ENCODE data around the gene PRPF6. TPM values are rescaled to one million over a fixed set of nuclear protein-coding genes. Genes with fewer than 3 reads are reported as not detected.

PRPF6 gene
- total and polyA plus RNA-seq, 2 of the 13 experiments (the other 11 are each of a cell fraction or from before 2014, with no cell fraction given), result 63.7 to 101 TPM

GRCh38 chr20:64056889-64057627 lies 76.1 kb downstream of the PRPF6 start (continued):
- TF ChIP-seq ZSCAN29 (CRISPR knock-in tag; conservative IDR thresholded peaks at IDR 0.05) (no peak; the same call in 1 of the 2 replicates), IRF9 (CRISPR knock-in tag; IDR thresholded peaks at IDR 0.05; ENCODE audit: borderline replicate concordance) (peak; percentile 53; the same call in 1 of the 2 replicates), FOXP4 (CRISPR knock-in tag; IDR thresholded peaks at IDR 0.05) (0 out of 2 replicates have a peak, but pooled peaks have one; percentile 4), ZNF563 (CRISPR knock-in tag; IDR thresholded peaks at IDR 0.05) (peak; percentile 69; the same call in 1 of the 2 replicates), ZNF296 (CRISPR knock-in tag; conservative IDR thresholded peaks at IDR 0.05) (0 out of 2 replicates have a peak, but pooled peaks have one; percentile 43), HDAC2 (CRISPR knock-in tag; IDR thresholded peaks at IDR 0.05) (0 out of 2 replicates have a peak, but pooled peaks have one; percentile 8), KDM4B (CRISPR knock-in tag; IDR thresholded peaks at IDR 0.05) (no peak), ZNF605 (CRISPR knock-in tag; IDR thresholded peaks at IDR 0.05) (0 out of 2 replicates have a peak, but pooled peaks have one; percentile 44), ZNF501 (CRISPR knock-in tag; IDR thresholded peaks at IDR 0.05) (peak; percentile 68; the same call in 1 of the 2 replicates), ZBTB37 (CRISPR knock-in tag; IDR thresholded peaks at IDR 0.05) (0 out of 2 replicates have a peak, but pooled peaks have one; percentile 37), HOMEZ (CRISPR knock-in tag; IDR thresholded peaks at IDR 0.05; ENCODE audit: low read depth) (no peak), ZNF878 (CRISPR knock-in tag; IDR thresholded peaks at IDR 0.05) (peak; percentile 81; the same call in 1 of the 2 replicates), ZNF225 (CRISPR knock-in tag; IDR thresholded peaks at IDR 0.05) (0 out of 2 replicates have a peak, but pooled peaks have one; percentile 51), U2AF1 (optimal IDR thresholded peaks at IDR 0.05; ENCODE audit: low read depth, low read length) (peak; percentile 93), TFDP2 (CRISPR knock-in tag; IDR thresholded peaks at IDR 0.05) (peak; percentile 58), ZNF746 (CRISPR knock-in tag; IDR thresholded peaks at IDR 0.05) (0 out of 2 replicates have a peak, but pooled peaks have one; percentile 29), ZNF614 (CRISPR knock-in tag; IDR thresholded peaks at IDR 0.05; ENCODE audit: borderline replicate concordance) (no peak), SKI (IDR thresholded peaks at IDR 0.05; ENCODE audit: partially characterized antibody) (no peak)
- TF ChIP-seq, protein P1, sequence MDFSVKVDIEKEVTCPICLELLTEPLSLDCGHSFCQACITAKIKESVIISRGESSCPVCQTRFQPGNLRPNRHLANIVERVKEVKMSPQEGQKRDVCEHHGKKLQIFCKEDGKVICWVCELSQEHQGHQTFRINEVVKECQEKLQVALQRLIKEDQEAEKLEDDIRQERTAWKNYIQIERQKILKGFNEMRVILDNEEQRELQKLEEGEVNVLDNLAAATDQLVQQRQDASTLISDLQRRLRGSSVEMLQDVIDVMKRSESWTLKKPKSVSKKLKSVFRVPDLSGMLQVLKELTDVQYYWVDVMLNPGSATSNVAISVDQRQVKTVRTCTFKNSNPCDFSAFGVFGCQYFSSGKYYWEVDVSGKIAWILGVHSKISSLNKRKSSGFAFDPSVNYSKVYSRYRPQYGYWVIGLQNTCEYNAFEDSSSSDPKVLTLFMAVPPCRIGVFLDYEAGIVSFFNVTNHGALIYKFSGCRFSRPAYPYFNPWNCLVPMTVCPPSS (IDR thresholded peaks at IDR 0.05), result no peak
- TF ChIP-seq, protein P2, sequence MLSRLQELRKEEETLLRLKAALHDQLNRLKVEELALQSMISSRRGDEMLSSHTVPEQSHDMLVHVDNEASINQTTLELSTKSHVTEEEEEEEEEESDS (CRISPR knock-in tag; IDR thresholded peaks at IDR 0.05; ENCODE audit: borderline replicate concordance), result 0 out of 2 replicates have a peak, but pooled peaks have one; percentile 8

All from HepG2 (cell line).